ENCODE results near the gene WDR91.

The WDR91 gene

DNA sequence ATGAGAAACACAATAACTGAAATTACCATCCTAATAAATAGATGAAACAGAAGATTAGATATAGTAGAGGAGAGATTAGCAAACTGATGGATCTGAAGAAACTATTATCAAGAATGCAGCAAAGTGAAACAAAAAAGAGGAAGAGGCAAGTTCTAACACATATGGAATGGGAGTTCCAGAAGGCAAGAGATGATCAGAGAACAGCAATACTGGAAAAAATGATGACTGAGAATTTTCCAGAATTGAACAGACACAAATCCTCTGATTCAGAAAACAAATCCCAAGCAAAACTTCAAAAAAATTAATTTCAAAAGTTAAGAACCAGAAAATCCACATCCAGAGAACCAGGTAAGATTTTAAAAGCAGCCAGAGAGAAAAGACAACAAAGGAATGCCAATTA lies 20.6 kb downstream of the WDR91 start:
- Histone ChIP-seq H3K9ac (ENCODE audit: low read length) (no peak overlapping the region), H2AFZ (ENCODE audit: low read length) (no peak overlapping the region), H3K4me2 (ENCODE audit: low read length) (no peak overlapping the region), H3K36me3 (ENCODE audit: insufficient read depth, low read length) (peaks cover 82% of the 10 kb centered on the region), H3K9me3 (ENCODE audit: low read length) (no peaks in the 10 kb centered on the region), H3K4me3 (ENCODE audit: low read depth, low read length, poor library complexity, severe bottlenecking) (no peak overlapping the region), H3K27ac (ENCODE audit: low read depth, low read length, poor library complexity, severe bottlenecking) (no peak overlapping the region), H4K20me1 (ENCODE audit: insufficient read depth, low read length) (no peaks in the 10 kb centered on the region), H3F3A (ENCODE audit: insufficient read depth, low read length) (no peaks in the 10 kb centered on the region), H3K4me1 (ENCODE audit: insufficient read depth, low read length, severe bottlenecking) (no peaks in the 10 kb centered on the region), H3K9me2 (ENCODE audit: low read depth, low read length) (no peaks in the 10 kb centered on the region), H3K79me2 (ENCODE audit: insufficient read depth, low read length) (no peaks in the 10 kb centered on the region), H3K27me3 (ENCODE audit: insufficient read depth, low read length) (no peaks in the 10 kb centered on the region)
- no peak for TF ChIP-seq CTCF (IDR thresholded peaks at IDR 0.05; ENCODE audit: low read length)
- no peak for TF ChIP-seq EZH2 (IDR thresholded peaks at IDR 0.05; ENCODE audit: borderline replicate concordance, low read length)

- Histone ChIP-seq H3K4me2 (ENCODE audit: low read length) (no peak overlapping the region), H4K20me1 (ENCODE audit: insufficient read depth, low read length) (no peaks in the 10 kb centered on the region), H3K9me2 (ENCODE audit: low read depth, low read length) (no peaks in the 10 kb centered on the region), H3K4me1 (ENCODE audit: insufficient read depth, low read length, severe bottlenecking) (no peaks in the 10 kb centered on the region), H3K27me3 (ENCODE audit: insufficient read depth, low read length) (no peaks in the 10 kb centered on the region), H3K4me3 (ENCODE audit: low read depth, low read length, poor library complexity, severe bottlenecking) (no peak overlapping the region), H3K79me2 (ENCODE audit: insufficient read depth, low read length) (no peaks in the 10 kb centered on the region), H3K27ac (ENCODE audit: low read depth, low read length, poor library complexity, severe bottlenecking) (no peak overlapping the region), H3F3A (ENCODE audit: insufficient read depth, low read length) (no peaks in the 10 kb centered on the region), H2AFZ (ENCODE audit: low read length) (no peak overlapping the region), H3K9me3 (ENCODE audit: low read length) (no peaks in the 10 kb centered on the region), H3K36me3 (ENCODE audit: insufficient read depth, low read length) (peaks cover 88% of the 10 kb centered on the region), H3K9ac (ENCODE audit: low read length) (no peak overlapping the region)
- TF ChIP-seq CTCF (IDR thresholded peaks at IDR 0.05; ENCODE audit: low read length) (no peak), EZH2 (IDR thresholded peaks at IDR 0.05; ENCODE audit: borderline replicate concordance, low read length) (no peak)
These were observed 21.4 kb downstream of the WDR91 start for GRCh38 chr7:135189961-135190360.

GRCh38 chr7:135189221-135189662 lies 22.1 kb downstream of the WDR91 start:
- Histone ChIP-seq H2AFZ (ENCODE audit: low read length) (no peak overlapping the region), H3K4me3 (ENCODE audit: low read depth, low read length, poor library complexity, severe bottlenecking) (no peak overlapping the region), H3K9ac (ENCODE audit: low read length) (no peak overlapping the region), H3K27me3 (ENCODE audit: insufficient read depth, low read length) (no peaks in the 10 kb centered on the region), H3K4me2 (ENCODE audit: low read length) (no peak overlapping the region), H3K4me1 (ENCODE audit: insufficient read depth, low read length, severe bottlenecking) (no peaks in the 10 kb centered on the region), H3K36me3 (ENCODE audit: insufficient read depth, low read length) (peaks cover 87% of the 10 kb centered on the region), H3K79me2 (ENCODE audit: insufficient read depth, low read length) (no peaks in the 10 kb centered on the region), H3K9me3 (ENCODE audit: low read length) (no peaks in the 10 kb centered on the region), H3K9me2 (ENCODE audit: low read depth, low read length) (no peaks in the 10 kb centered on the region), H3F3A (ENCODE audit: insufficient read depth, low read length) (no peaks in the 10 kb centered on the region), H4K20me1 (ENCODE audit: insufficient read depth, low read length) (no peaks in the 10 kb centered on the region), H3K27ac (ENCODE audit: low read depth, low read length, poor library complexity, severe bottlenecking) (no peak overlapping the region)
- TF ChIP-seq CTCF (IDR thresholded peaks at IDR 0.05; ENCODE audit: low read length) (no peak), EZH2 (IDR thresholded peaks at IDR 0.05; ENCODE audit: borderline replicate concordance, low read length) (no peak)

All from OCI-LY1 (cell line).